ENCODE results near the gene S100A4.
"Not testable (repeated sequence)": the region's sequence is repeated elsewhere in the genome, so short reads cannot be mapped to it uniquely, and the experiment has no call there.

Gene S100A4

GRCh38 chr1:153545067-153546055 lies at the start of gene S100A4:
Gene S100A4 (minus strand): TSS chr1:153545806. CDS start chr1:153544794, 1,012 bp downstream.
- intact Hi-C loops (cut with DNase I): no loop called here
- peak in 40 of 42 donors; percentile 22 to 85 (median 61) for DNase-seq

- no peak for DNase-seq
Observed at GRCh38 chr1:153592748-153593147, 47.1 kb upstream of the S100A4 start.

GRCh38 chr1:153588482-153588881 lies 42.9 kb upstream of the S100A4 start:
- intact Hi-C loops (cut with DNase I): no loop called here
- DNase-seq: no peak

More at GRCh38 chr1:153592748-153593147, 47.1 kb upstream of the S100A4 start:
- intact Hi-C loops (cut with DNase I): no loop called here

GRCh38 chr1:153588033-153588432 lies 42.4 kb upstream of the S100A4 start:
- DNase-seq; intact Hi-C loops (cut with DNase I): not testable (repeated sequence)

GRCh38 chr1:153587314-153587713 lies 41.7 kb upstream of the S100A4 start:
- intact Hi-C loops (cut with DNase I): no loop called here
- DNase-seq: no peak

GRCh38 chr1:153586347-153586746 lies 40.7 kb upstream of the S100A4 start:
- DNase-seq: no peak
- intact Hi-C loops (cut with DNase I): no loop called here

GRCh38 chr1:153585006-153585405 lies 39.4 kb upstream of the S100A4 start:
- DNase-seq: peak in 1 of 42 donors; percentile 56
- intact Hi-C loops (cut with DNase I): no loop called here

- no peak for DNase-seq
- intact Hi-C loops (cut with DNase I): no loop called here
Observed at GRCh38 chr1:153583976-153584375, 38.4 kb upstream of the S100A4 start.

- intact Hi-C loops (cut with DNase I); DNase-seq: not testable (repeated sequence)
Observed at GRCh38 chr1:153583514-153583913, 37.9 kb upstream of the S100A4 start.

GRCh38 chr1:153582836-153583235 lies 37.2 kb upstream of the S100A4 start:
- DNase-seq; intact Hi-C loops (cut with DNase I): not testable (repeated sequence)

- intact Hi-C loops (cut with DNase I): no loop called here
- no peak for DNase-seq
Observed at GRCh38 chr1:153578936-153579335, 33.3 kb upstream of the S100A4 start.

GRCh38 chr1:153578490-153578889 lies 32.9 kb upstream of the S100A4 start:
- intact Hi-C loops (cut with DNase I): no loop called here
- DNase-seq: no peak

- DNase-seq: peak in 20 of 42 donors; percentile 11 to 68 (median 45)
- intact Hi-C loops (cut with DNase I): loop anchor here (2.0 kb wide), 1 partner anchor 51 kb away; the partner anchor contains the start of gene S100A1
Observed at GRCh38 chr1:153577624-153578051, 32.0 kb upstream of the S100A4 start.

- intact Hi-C loops (cut with DNase I): loop anchor here (2.0 kb wide), 1 partner anchor 52 kb away; the partner anchor contains the start of gene S100A1
- DNase-seq: no peak
Observed at GRCh38 chr1:153577138-153577537, 31.5 kb upstream of the S100A4 start.

GRCh38 chr1:153575497-153575896 lies 29.9 kb upstream of the S100A4 start:
- DNase-seq; intact Hi-C loops (cut with DNase I): not testable (repeated sequence)

GRCh38 chr1:153575081-153575491 lies 29.5 kb upstream of the S100A4 start:
- DNase-seq; intact Hi-C loops (cut with DNase I): not testable (repeated sequence)

- DNase-seq: no peak
- intact Hi-C loops (cut with DNase I): no loop called here
Observed at GRCh38 chr1:153573351-153573750, 27.7 kb upstream of the S100A4 start.

- intact Hi-C loops (cut with DNase I): no loop called here
- peak; percentile 67 to 95 (median 85) for DNase-seq
Observed at GRCh38 chr1:153572569-153573015, 27.0 kb upstream of the S100A4 start.

GRCh38 chr1:153571706-153572105 lies 26.1 kb upstream of the S100A4 start:
- intact Hi-C loops (cut with DNase I): no loop called here

GRCh38 chr1:153570874-153571273 lies 25.3 kb upstream of the S100A4 start:
- intact Hi-C loops (cut with DNase I): no loop called here
- no peak for DNase-seq

More at GRCh38 chr1:153571706-153572105, 26.1 kb upstream of the S100A4 start:
- DNase-seq: peak in 8 of 42 donors; percentile 23 to 67 (median 36)
